KMS-11 (cell line): Measurements from ENCODE around the gene FBN1.
A peak's percentile ranks its signal among the peaks of the same experiment; 100 is the strongest.

Experiments
- H2AFZ ChIP-seq: fragments of 200-600 bp; sonication (generic); 2 replicates; pipeline ENCODE4 v1.6.1; 2016; ENCODE audit warnings: antibody characterized with exemption, mixed run types, low read depth
- H3K27ac ChIP-seq: fragments of 200-600 bp; sonication (generic); 2 replicates; pipeline ENCODE4 v1.6.1; 2016; ENCODE audit warnings: mild to moderate bottlenecking, mixed run types
- H3K27me3 ChIP-seq: fragments of 200-600 bp; sonication (generic); 2 replicates; pipeline ENCODE4 v1.6.1; 2017; ENCODE audit warnings: mild to moderate bottlenecking, low read depth, mixed run types, moderate library complexity; ENCODE audit not compliant: insufficient read depth
- H3K36me3 ChIP-seq: fragments of 200-600 bp; sonication (generic); 2 replicates; pipeline ENCODE4 v1.6.1; 2017; ENCODE audit warnings: mild to moderate bottlenecking, mixed run types; ENCODE audit not compliant: insufficient read depth
- H3K4me1 ChIP-seq: fragments of 200-600 bp; sonication (generic); 2 replicates; pipeline ENCODE4 v1.6.1; 2016; ENCODE audit warnings: mild to moderate bottlenecking, low read depth, mixed run types; ENCODE audit not compliant: poor library complexity, severe bottlenecking
- H3K4me2 ChIP-seq: fragments of 200-600 bp; sonication (generic); 2 replicates; pipeline ENCODE4 v1.7.0; 2016; ENCODE audit warnings: mild to moderate bottlenecking, mixed run types
- H3K4me3 ChIP-seq: fragments of 200-600 bp; sonication (generic); IDR thresholded peaks from 2 replicates; pipeline ENCODE4 v1.6.1; 2017; ENCODE audit warnings: low read depth, low read length, mixed read lengths; ENCODE audit not compliant: insufficient read depth
- H3K79me2 ChIP-seq: fragments of 200-600 bp; sonication (generic); 2 replicates; pipeline ENCODE4 v1.6.1; 2016; ENCODE audit warnings: low read depth, mixed run types; ENCODE audit not compliant: insufficient read depth
- H3K9ac ChIP-seq: fragments of 200-600 bp; sonication (generic); 2 replicates; pipeline ENCODE4 v1.6.1; 2016; ENCODE audit warnings: mild to moderate bottlenecking, mixed run types
- H4K20me1 ChIP-seq: fragments of 200-600 bp; sonication (generic); 2 replicates; pipeline ENCODE4 v1.6.1; 2016; ENCODE audit warnings: mild to moderate bottlenecking, mixed run types; ENCODE audit not compliant: insufficient read depth
- CTCF ChIP-seq: fragments of 200-600 bp; sonication (generic); conservative IDR thresholded peaks from 2 replicates; pipeline ENCODE4 v1.6.1; 2017; ENCODE audit warnings: low read depth, mild to moderate bottlenecking, antibody characterized with exemption, low read length, moderate library complexity, mixed read lengths

Gene FBN1

GRCh38 chr15:48541341-48542278 is 103.9 kb downstream of the FBN1 start:
- TF ChIP-seq CTCF = no peak
- Histone ChIP-seq H3K4me2 (peak overlapping the region; percentile 30; the same call in 1 of the 2 replicates), H3K4me3 (no peak overlapping the region), H3K79me2 (no peaks in the 10 kb centered on the region), H3K36me3 (no peaks in the 10 kb centered on the region), H4K20me1 (no peaks in the 10 kb centered on the region), H3K9ac (no peak overlapping the region), H3K27me3 (no peaks in the 10 kb centered on the region), H3K4me1 (peaks cover 13% of the 10 kb centered on the region), H3K27ac (no peak overlapping the region), H2AFZ (peak overlapping the region; percentile 7; the same call in 1 of the 2 replicates)

GRCh38 chr15:48540756-48541155 is 104.8 kb downstream of the FBN1 start:
- no peaks in the 10 kb centered on the region for H3K79me2 ChIP-seq
- H2AFZ ChIP-seq = no peak overlapping the region
- no peaks in the 10 kb centered on the region for H3K36me3 ChIP-seq
- H3K9ac ChIP-seq = no peak overlapping the region
- peaks cover 13% of the 10 kb centered on the region for H3K4me1 ChIP-seq
- no peak overlapping the region for H3K4me2 ChIP-seq
- TF ChIP-seq CTCF = no peak
- H4K20me1 ChIP-seq = no peaks in the 10 kb centered on the region
- no peak overlapping the region for H3K27ac ChIP-seq
- H3K4me3 ChIP-seq = no peak overlapping the region
- H3K27me3 ChIP-seq = no peaks in the 10 kb centered on the region

- Histone ChIP-seq H3K9ac (no peak overlapping the region), H3K4me3 (no peak overlapping the region), H3K4me1 (peaks cover 13% of the 10 kb centered on the region), H3K79me2 (no peaks in the 10 kb centered on the region), H3K4me2 (no peak overlapping the region), H3K36me3 (no peaks in the 10 kb centered on the region), H3K27me3 (no peaks in the 10 kb centered on the region), H4K20me1 (no peaks in the 10 kb centered on the region), H2AFZ (no peak overlapping the region), H3K27ac (no peak overlapping the region)
- no peak for TF ChIP-seq CTCF
Observed at GRCh38 chr15:48538941-48539340, 106.6 kb downstream of the FBN1 start.

- Histone ChIP-seq H3K27ac (no peak overlapping the region), H3K36me3 (no peaks in the 10 kb centered on the region), H2AFZ (no peak overlapping the region), H3K27me3 (no peaks in the 10 kb centered on the region), H3K79me2 (no peaks in the 10 kb centered on the region), H3K4me3 (no peak overlapping the region), H4K20me1 (no peaks in the 10 kb centered on the region), H3K9ac (no peak overlapping the region), H3K4me2 (no peak overlapping the region), H3K4me1 (peaks cover 13% of the 10 kb centered on the region)
- no peak for TF ChIP-seq CTCF
Observed at GRCh38 chr15:48537271-48538113, 108.0 kb downstream of the FBN1 start.
